ENCODE results near the gene NOXO1. TPM values are rescaled to one million over a fixed set of nuclear protein-coding genes. Genes with fewer than 3 reads are reported as not detected.
A peak's percentile ranks its signal among the peaks of the same experiment; 100 is the strongest.

Gene NOXO1
- total and polyA plus RNA-seq, 4 donors = 0.28 to 0.67 (median 0.63) TPM; not detected in 1

GRCh38 chr16:2003827-2004641 lies 22.8 kb upstream of the NOXO1 start:
- H3K9ac ChIP-seq (ENCODE audit: low read depth in 1 of 2, low read length in 2 of 2) = no peak overlapping the region
- H3K36me3 ChIP-seq (ENCODE audit: control insufficient read depth in 4 of 4, insufficient read depth in 3 of 4, low read depth in 1 of 4, low read length in 3 of 4) = peaks cover 17 to 43% (median 21%) of the 10 kb centered on the region in 4 donors
- H3K9me3 ChIP-seq (ENCODE audit: control insufficient read depth in 4 of 4, low read length in 3 of 4) = no peaks in the 10 kb centered on the region
- no peak overlapping the region for H3K4me3 ChIP-seq (ENCODE audit: low read depth in 1 of 3, low read length in 3 of 3)
- WGBS = 37% methylated on average over 36 of the region's 36 CpGs
- TF ChIP-seq TAF1 (conservative IDR thresholded peaks at IDR 0.05) (no peak), JUND (IDR thresholded peaks at IDR 0.05) (no peak), HNF4A (conservative IDR thresholded peaks at IDR 0.05) (no peak), ZBTB33 (IDR thresholded peaks at IDR 0.05) (no peak), SP1 (IDR thresholded peaks at IDR 0.05) (peak; percentile 32), ATF3 (IDR thresholded peaks at IDR 0.05) (no peak), YY1 (IDR thresholded peaks at IDR 0.05) (no peak), FOXA1 (IDR thresholded peaks at IDR 0.05) (no peak), NR2F2 (IDR thresholded peaks at IDR 0.05) (no peak), GABPA (IDR thresholded peaks at IDR 0.05 in 1 of 2, conservative IDR thresholded peaks at IDR 0.05 in 1 of 2) (no peak), RXRA (IDR thresholded peaks at IDR 0.05) (peak in 1 of 2 donors; percentile 54), REST (IDR thresholded peaks at IDR 0.05) (no peak), EGR1 (IDR thresholded peaks at IDR 0.05; ENCODE audit: low read depth in 2 of 2) (no peak), HNF4G (IDR thresholded peaks at IDR 0.05) (no peak), CTCF (IDR thresholded peaks at IDR 0.05; ENCODE audit: low read depth, low read length, missing input control) (peak; percentile 80), RAD21 (IDR thresholded peaks at IDR 0.05) (peak; percentile 71 to 85), FOXA2 (IDR thresholded peaks at IDR 0.05) (no peak), MAX (IDR thresholded peaks at IDR 0.05) (no peak)
- H3K27ac ChIP-seq (ENCODE audit: low read depth in 1 of 2, low read length in 2 of 2) = no peak overlapping the region
- peaks cover 36 to 51% (median 45%) of the 10 kb centered on the region in 4 donors for H3K4me1 ChIP-seq (ENCODE audit: control insufficient read depth in 4 of 4, insufficient read depth in 4 of 4, low read length in 3 of 4)
- H3K27me3 ChIP-seq (ENCODE audit: control insufficient read depth in 4 of 4, insufficient read depth in 4 of 4, low read length in 3 of 4) = no peaks in the 10 kb centered on the region
- peak; percentile 92 for DNase-seq (ENCODE audit: low spot score)

Data from liver (tissue), 9 donors.